ENCODE data around the gene AHRR.

The AHRR gene

GRCh38 chr5:400282-401145 is 79.0 kb downstream of the AHRR start:
- no peak for TF ChIP-seq TAF1 (IDR thresholded peaks at IDR 0.05; ENCODE audit: borderline replicate concordance, insufficient read depth, low read length)
- no peak for TF ChIP-seq REST (IDR thresholded peaks at IDR 0.05; ENCODE audit: insufficient read depth in 1 of 2, low read depth in 2 of 2, low read length in 2 of 2)
- no peak for TF ChIP-seq FOXP2 (optimal IDR thresholded peaks at IDR 0.05; ENCODE audit: borderline replicate concordance, extremely low read depth, extremely low read length, insufficient read depth)
- no peak for TF ChIP-seq POLR2AphosphoS5 (IDR thresholded peaks at IDR 0.05; ENCODE audit: low read depth, low read length)
- TF ChIP-seq SIN3A (IDR thresholded peaks at IDR 0.05; ENCODE audit: borderline replicate concordance, insufficient read depth, low read length): no peak

- TF ChIP-seq TAF1 (IDR thresholded peaks at IDR 0.05; ENCODE audit: borderline replicate concordance, insufficient read depth, low read length) (no peak), SIN3A (IDR thresholded peaks at IDR 0.05; ENCODE audit: borderline replicate concordance, insufficient read depth, low read length) (no peak), FOXP2 (optimal IDR thresholded peaks at IDR 0.05; ENCODE audit: borderline replicate concordance, extremely low read depth, extremely low read length, insufficient read depth) (no peak), POLR2AphosphoS5 (IDR thresholded peaks at IDR 0.05; ENCODE audit: low read depth, low read length) (no peak), REST (IDR thresholded peaks at IDR 0.05; ENCODE audit: insufficient read depth in 1 of 2, low read depth in 2 of 2, low read length in 2 of 2) (no peak)
Measured at GRCh38 chr5:401146-402034, 79.9 kb downstream of the AHRR start.

GRCh38 chr5:402615-403359 is 81.3 kb downstream of the AHRR start:
- TF ChIP-seq TAF1 (IDR thresholded peaks at IDR 0.05; ENCODE audit: borderline replicate concordance, insufficient read depth, low read length) (no peak), REST (IDR thresholded peaks at IDR 0.05; ENCODE audit: insufficient read depth in 1 of 2, low read depth in 2 of 2, low read length in 2 of 2) (no peak), SIN3A (IDR thresholded peaks at IDR 0.05; ENCODE audit: borderline replicate concordance, insufficient read depth, low read length) (no peak), FOXP2 (optimal IDR thresholded peaks at IDR 0.05; ENCODE audit: borderline replicate concordance, extremely low read depth, extremely low read length, insufficient read depth) (no peak)

GRCh38 chr5:403995-404394 is 82.5 kb downstream of the AHRR start:
- TF ChIP-seq SIN3A (IDR thresholded peaks at IDR 0.05; ENCODE audit: borderline replicate concordance, insufficient read depth, low read length): no peak
- no peak for TF ChIP-seq REST (IDR thresholded peaks at IDR 0.05; ENCODE audit: insufficient read depth in 1 of 2, low read depth in 2 of 2, low read length in 2 of 2)
- TF ChIP-seq TAF1 (IDR thresholded peaks at IDR 0.05; ENCODE audit: borderline replicate concordance, insufficient read depth, low read length): no peak
- TF ChIP-seq POLR2AphosphoS5 (IDR thresholded peaks at IDR 0.05; ENCODE audit: low read depth, low read length): no peak

All from PFSK-1 (cell line).